GM23248 (cell line): ENCODE measurements around the gene RPS19BP1.

Experiments
- EZH2 ChIP-seq: fragments of 200-600 bp; sonication (generic); IDR thresholded peaks from 2 replicates; pipeline ENCODE4 v1.6.1; 2018; ENCODE audit warnings: antibody characterized with exemption, mild to moderate bottlenecking; ENCODE audit not compliant: insufficient read depth, poor library complexity, severe bottlenecking
- EZH2phosphoT487 ChIP-seq: fragments of 200-600 bp; sonication (generic); IDR thresholded peaks from 2 replicates; pipeline ENCODE4 v1.6.1; 2018; ENCODE audit warnings: antibody characterized with exemption, moderate library complexity, mild to moderate bottlenecking, low read depth; ENCODE audit not compliant: insufficient read depth

DNA sequence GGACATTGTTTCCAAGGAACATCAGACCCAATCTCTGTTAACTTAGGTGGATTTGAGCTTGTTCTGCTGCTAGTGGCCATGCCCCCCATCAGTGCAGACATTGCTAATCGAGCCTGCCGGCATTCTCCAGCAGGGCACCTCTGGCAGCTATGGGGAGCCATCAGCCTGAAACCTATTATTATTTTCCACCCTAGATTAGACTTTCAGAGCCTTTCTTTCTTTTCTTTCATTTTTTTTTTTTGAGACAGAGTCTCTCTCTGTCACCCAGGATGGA is 42.9 kb upstream of the RPS19BP1 start:
- TF ChIP-seq EZH2 (no peak), EZH2phosphoT487 (no peak)
